HG02610 (cell line): ENCODE measurements around the gene UNC5CL.

Experiments used
- ATAC-seq: cut with Tn5 transposase; IDR thresholded peaks from one replicate; pipeline ENCODE4 v1.9.1; 2021; ENCODE audit warnings: mild to moderate bottlenecking, moderate library complexity; ENCODE audit not compliant: unreplicated experiment

Gene UNC5CL, protein sequence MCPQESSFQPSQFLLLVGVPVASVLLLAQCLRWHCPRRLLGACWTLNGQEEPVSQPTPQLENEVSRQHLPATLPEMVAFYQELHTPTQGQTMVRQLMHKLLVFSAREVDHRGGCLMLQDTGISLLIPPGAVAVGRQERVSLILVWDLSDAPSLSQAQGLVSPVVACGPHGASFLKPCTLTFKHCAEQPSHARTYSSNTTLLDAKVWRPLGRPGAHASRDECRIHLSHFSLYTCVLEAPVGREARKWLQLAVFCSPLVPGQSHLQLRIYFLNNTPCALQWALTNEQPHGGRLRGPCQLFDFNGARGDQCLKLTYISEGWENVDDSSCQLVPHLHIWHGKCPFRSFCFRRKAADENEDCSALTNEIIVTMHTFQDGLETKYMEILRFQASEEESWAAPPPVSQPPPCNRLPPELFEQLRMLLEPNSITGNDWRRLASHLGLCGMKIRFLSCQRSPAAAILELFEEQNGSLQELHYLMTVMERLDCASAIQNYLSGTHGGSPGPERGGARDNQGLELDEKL

DNA sequence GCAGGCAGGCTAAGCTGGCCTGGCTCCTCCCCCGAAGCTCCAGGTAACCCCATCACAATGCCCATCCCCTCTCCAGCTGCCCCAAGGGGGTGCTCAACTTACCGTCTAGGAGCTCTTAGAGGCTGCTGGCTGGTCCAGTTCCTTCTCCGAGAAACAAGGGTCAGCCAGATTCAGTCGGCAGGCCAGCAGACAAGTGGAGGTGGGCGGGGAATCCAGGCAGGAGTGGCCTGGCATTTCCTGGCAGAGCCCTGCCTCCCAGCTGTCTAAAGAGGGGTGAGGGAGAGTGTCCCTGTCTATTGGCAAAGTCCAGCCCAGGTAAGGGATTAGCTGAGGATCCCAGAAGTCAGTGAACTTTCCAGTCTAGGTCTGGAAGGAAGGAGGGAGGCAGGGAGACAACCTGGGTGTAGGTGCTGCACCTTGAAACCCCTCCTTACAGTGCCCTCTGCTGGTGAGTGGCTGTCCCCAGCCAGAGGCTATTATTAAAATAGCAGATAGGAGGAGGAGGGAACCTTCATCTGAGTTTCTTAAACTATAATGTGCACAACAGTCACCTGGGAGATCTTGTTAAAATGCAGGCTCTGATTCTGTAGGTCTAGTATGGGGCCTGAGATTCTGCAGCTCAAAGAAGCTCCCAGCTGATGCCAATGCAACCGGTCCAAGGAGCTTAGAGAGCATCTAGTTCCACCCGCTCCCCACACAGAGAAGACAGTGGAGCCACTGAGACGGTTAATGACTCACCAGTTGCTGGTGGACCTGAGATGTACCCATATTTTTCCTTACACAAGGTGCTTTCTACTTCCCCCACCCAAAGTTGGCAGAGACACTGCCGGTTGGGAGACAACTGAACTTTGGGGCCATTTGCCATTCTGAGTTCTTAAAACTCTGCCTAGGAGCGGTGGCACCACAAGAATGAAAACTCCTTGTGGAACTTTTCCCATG lies at the start of gene UNC5CL:
UNC5CL (minus strand) TSS at position 162 of the 939 bp plus-strand sequence. CDS start 4,147 bp downstream, outside the sequence.
- no peak for ATAC-seq

GRCh38 chr6:41088451-41088850 lies 49.4 kb upstream of the UNC5CL start:
- ATAC-seq: no peak

GRCh38 chr6:41085182-41085581 lies 46.2 kb upstream of the UNC5CL start:
- ATAC-seq: no peak

- no peak for ATAC-seq
Measured at GRCh38 chr6:41083072-41083471, 44.1 kb upstream of the UNC5CL start.

DNA sequence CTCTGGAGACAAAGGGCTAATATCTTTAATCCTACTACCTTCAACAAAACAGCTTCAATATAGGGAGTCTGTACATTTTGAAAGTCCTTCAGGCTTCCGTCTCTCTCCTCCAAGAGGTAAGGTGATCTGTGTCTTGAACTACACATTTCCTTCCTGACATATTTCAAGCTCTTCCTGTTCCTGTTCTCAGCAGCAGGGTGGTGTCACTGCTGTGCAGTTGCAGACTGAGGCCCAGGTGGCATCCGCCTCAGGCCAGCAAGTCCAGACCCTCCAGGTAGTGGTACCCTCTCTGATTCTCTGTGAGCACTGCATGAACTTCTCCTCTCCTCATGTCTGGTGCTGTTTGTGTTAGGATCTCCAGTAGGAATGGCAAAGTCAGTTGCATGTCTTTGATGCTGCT lies 41.6 kb upstream of the UNC5CL start:
- no peak for ATAC-seq

- ATAC-seq: no peak
Measured at GRCh38 chr6:41079080-41079479, 40.1 kb upstream of the UNC5CL start.

GRCh38 chr6:41078101-41078500 lies 39.1 kb upstream of the UNC5CL start:
- no peak for ATAC-seq

DNA sequence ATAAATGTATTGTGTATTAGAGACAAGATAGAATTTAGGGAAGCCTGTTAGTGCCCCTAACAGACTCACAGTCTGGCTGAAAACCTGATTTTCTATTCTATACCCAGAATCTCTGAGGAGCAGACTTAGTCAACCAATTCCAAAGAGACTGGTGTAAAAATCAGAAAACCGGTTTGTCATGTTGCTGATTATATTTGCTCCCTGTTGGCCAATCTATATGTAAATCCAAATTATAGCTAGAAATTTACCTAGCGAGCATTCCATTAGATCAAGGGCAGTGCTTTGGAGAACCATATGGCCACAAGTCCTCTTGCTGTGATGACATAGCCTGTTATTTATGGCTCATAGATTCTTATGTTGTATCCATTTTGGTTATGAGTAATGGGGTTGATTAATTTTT lies 38.5 kb upstream of the UNC5CL start:
- no peak for ATAC-seq

DNA sequence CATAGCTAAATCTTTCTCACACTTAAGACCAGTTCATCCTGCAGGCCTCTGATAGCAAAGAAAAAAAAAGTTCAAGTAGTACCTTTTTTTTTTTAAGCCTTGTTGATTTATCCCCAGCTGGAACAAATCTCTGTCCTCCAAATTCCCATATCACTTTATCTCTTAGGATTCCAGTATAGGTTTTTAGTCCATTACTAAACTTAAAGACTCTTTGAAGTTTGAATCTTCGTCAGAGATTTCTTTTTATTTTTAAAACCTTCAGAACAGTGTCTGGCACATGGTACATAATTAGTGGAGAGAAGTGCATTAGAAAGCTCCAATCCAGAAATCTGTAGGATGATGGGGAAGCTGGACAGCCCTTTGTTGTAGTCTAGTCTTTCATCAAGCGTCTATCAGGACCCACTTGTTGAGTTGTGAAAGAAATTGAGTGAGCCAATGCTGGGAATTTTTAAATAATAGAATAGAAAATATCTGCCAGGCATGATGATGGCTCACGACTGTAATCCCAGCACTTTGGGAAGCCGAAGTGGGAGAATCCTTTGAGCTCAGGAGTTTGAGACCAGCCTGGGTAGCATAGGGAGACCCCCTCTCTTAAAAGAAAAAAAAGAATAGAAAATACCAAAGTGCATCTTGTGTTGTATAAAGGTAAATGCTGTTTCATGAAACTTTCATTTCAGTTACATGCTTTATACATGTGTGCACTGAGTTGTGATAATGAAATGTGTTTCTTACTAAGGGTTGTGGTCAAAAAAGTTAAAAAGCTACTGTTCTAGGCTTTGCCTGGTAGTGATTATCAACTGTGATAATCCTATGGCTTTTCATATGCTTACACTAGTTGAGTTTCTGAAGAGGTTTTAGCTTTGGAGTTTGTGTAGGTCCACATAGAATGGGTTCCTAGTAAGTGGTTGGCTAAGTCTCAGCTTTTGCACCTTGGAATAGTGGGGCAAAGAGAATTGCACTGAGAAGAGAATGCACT lies 36.9 kb upstream of the UNC5CL start:
- ATAC-seq: no peak

GRCh38 chr6:41074692-41075436 lies 35.8 kb upstream of the UNC5CL start:
- ATAC-seq: no peak

DNA sequence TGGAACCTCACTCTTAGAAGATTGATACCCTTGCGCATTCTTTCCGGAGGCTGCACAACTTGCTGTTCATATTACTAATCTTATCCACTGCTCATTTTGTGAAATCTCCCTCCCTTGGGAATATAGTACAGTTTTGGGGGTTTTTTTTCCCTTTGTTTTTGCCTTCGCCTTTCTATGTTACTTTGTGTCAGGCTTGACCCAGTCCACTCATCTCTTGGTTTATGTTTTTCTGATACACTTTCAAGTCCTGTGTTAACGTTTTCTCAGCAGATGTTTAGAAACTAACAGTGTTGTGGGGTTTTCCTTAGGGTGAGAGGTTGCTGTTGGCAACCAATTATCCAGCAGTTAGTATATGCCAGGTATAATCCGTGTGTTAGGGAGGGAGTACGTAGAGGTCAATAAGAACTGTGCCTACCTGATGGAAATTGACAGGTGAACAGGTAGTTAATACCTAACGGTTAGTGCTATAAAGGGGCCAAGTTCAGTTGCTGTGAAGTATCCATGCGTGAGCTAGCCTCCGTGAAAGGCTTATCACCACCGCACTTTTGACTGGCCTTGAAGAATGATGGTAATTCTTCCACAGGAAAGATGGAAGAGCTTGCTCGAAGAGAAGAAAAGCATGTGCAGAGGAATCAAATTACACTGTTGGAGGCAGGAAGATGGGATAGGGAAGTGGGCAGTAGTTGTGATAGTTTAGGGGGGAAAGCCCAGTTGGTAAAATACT lies 35.1 kb upstream of the UNC5CL start:
- no peak for ATAC-seq

DNA sequence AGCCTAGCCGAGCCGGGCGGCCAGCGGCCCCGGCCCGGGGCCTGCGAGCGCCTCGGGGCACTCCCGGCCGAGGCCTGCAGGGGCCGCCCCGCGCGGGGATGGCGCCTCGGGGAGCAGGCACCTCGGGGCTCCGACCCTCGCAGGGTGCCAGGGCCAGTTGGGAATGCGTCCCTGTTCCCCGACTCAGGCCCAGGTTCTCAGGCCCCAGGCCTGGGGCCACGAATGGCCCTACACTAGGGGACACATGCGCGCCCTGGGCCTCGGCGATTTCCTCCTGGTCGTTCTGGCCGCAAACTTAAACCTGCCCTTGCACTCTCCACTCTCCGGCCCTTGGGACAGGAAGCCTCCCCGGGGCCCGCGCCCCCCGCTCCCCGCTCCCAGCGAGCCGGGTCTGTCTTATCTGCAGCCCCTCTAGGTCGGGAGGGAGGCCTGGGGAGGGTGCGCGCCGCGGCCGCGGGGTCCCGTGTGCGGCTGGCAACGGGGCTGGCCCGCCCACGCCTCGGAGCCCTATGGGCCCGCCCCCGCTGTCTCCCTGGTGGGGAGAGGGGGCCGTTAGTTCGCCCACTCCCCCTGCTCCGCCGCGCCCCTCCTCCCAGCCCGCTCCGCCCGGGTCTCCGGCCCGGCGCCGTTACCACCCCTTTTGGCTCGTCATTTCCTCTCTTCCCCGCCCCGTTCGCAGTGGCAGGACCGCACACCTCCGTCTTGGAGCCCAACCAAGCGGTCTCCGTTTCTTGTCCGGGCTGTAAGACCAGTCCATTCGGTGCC lies 34.4 kb upstream of the UNC5CL start:
- ATAC-seq: peak; percentile 27

DNA sequence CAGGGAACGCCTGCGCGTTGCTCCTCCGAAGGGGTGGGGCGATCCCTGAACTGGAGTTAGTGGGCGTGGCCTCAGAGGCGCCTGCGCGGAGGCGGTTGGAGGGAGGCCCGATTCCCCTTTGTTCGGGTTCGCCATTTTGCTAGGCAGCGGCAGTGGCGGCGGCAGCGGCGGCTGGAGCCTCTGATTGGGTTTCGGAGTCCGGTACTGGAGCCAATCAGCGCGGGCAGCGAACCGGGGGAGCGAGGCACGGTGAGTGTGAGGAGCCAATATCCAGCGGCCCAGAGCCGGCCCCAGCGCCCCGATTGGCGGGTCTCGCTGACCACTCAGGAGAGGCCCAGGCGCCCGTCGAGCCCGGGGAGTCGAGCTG lies 33.8 kb upstream of the UNC5CL start, which contains the start of gene NFYA:
NFYA (plus strand) TSS at position 139 of the 367 bp plus-strand sequence. CDS start 6,116 bp downstream, outside the sequence.
- ATAC-seq: peak; percentile 57

DNA sequence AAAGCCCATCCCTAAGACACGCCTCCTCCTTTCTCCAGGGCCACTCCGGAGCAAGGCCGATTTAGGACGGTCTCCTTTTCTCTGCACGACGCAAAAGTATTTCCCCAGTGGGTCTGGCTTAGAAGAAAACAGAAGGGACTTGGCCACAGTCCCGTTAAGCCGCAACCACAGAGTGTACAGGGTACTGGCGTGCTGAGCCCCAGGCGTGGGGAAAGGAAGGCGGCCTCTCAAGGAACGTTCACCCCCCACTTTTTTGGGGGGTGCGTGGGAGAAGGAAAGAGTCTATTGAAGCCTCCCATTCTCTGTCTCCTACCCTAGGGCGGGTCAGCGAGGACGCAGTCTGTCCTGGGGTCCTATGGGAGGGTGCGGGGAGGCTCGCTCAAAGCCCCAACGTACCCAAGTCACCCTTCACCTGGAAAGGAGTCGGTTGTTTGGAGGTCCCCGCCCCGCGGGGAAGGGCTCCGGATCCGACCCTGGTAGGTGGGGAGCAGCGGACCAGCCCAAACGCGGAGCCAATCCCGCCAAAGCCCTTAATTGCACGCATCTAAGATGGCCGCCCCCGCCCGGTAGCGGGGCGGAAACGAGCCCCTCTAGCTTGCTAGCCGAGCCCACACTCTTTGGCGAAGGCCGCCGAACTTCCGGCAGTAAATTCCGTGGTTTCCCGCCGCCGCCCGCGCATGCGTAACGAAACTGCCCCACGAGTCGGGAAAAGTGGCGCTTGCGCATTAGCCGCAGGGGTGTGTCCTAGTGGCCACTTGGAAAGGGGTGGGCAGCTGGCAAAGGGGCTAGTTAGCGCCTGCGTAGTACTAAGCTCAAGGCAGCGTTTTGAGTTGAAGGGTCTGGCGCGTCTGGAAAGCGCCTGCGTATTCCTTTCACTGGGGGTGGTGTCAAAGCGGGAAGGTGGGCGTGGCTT lies 33.2 kb upstream of the UNC5CL start, which contains the start of gene OARD1:
OARD1 (minus strand) TSS at position 434 of the 913 bp plus-strand sequence. CDS start 722 bp downstream, outside the sequence.
- ATAC-seq: peak; percentile 61

- no peak for ATAC-seq
Measured at GRCh38 chr6:41071501-41071922, 32.5 kb upstream of the UNC5CL start.

- no peak for ATAC-seq
Measured at GRCh38 chr6:41066867-41067304, 27.9 kb upstream of the UNC5CL start.

- ATAC-seq: no peak
Measured at GRCh38 chr6:41065550-41066026, 26.6 kb upstream of the UNC5CL start.
